Measurements from ENCODE around the gene TPSB2.
"Not testable (repeated sequence)": the region's sequence is repeated elsewhere in the genome, so short reads cannot be mapped to it uniquely, and the experiment has no call there.

TPSB2 gene

GRCh38 chr16:1239575-1239974 is 9.6 kb upstream of the TPSB2 start:
- DNase-seq: not testable (repeated sequence)

- DNase-seq: not testable (repeated sequence)
Observed at GRCh38 chr16:1238909-1239308, 8.9 kb upstream of the TPSB2 start.

- no peak for DNase-seq
Observed at GRCh38 chr16:1237990-1238389, 8.0 kb upstream of the TPSB2 start.

GRCh38 chr16:1236659-1237058 is 6.7 kb upstream of the TPSB2 start:
- DNase-seq: not testable (repeated sequence)

GRCh38 chr16:1232049-1232748 is 2.2 kb upstream of the TPSB2 start:
- DNase-seq: not testable (repeated sequence)

GRCh38 chr16:1231301-1231700 is 1.3 kb upstream of the TPSB2 start:
- DNase-seq: not testable (repeated sequence)

GRCh38 chr16:1230471-1231212 is 658 bp upstream of the TPSB2 start:
- DNase-seq: not testable (repeated sequence)

- DNase-seq: not testable (repeated sequence)
Observed at GRCh38 chr16:1229476-1229875, 508 bp downstream of the TPSB2 start.

- DNase-seq: not testable (repeated sequence)
Observed at GRCh38 chr16:1228227-1228626, 1.8 kb downstream of the TPSB2 start.

- DNase-seq: not testable (repeated sequence)
Observed at GRCh38 chr16:1226692-1227091, 3.3 kb downstream of the TPSB2 start.

GRCh38 chr16:1225728-1226311 is 4.2 kb downstream of the TPSB2 start:
- DNase-seq: not testable (repeated sequence)

GRCh38 chr16:1225051-1225451 is 4.9 kb downstream of the TPSB2 start, which contains the start of gene TPSG1:
TSS of gene TPSG1 (minus strand) at chr16:1225268. CDS start at chr16:1225252, 16 bp downstream.
- DNase-seq: no peak

- DNase-seq: no peak
Observed at GRCh38 chr16:1224558-1224957, 5.4 kb downstream of the TPSB2 start.

- DNase-seq: no peak
Observed at GRCh38 chr16:1223355-1224214, 6.4 kb downstream of the TPSB2 start.

GRCh38 chr16:1222553-1223354 is 7.2 kb downstream of the TPSB2 start:
- no peak for DNase-seq

- no peak for DNase-seq
Observed at GRCh38 chr16:1221628-1222552, 8.1 kb downstream of the TPSB2 start.

GRCh38 chr16:1220841-1221627 is 8.9 kb downstream of the TPSB2 start:
- DNase-seq: no peak

GRCh38 chr16:1220098-1220728 is 9.8 kb downstream of the TPSB2 start:
- DNase-seq: no peak

- DNase-seq: no peak
Observed at GRCh38 chr16:1218930-1219611, 10.9 kb downstream of the TPSB2 start.

Data from stimulated activated CD4-positive, alpha-beta T cell treated with anti-CD3 and anti-CD28 coated beads, Interleukin-1b, Interleukin-23, amount 100 ng/mL, for 48 hours (primary cell).